Right lobe of liver (tissue), 6 donors: ENCODE results near the gene COL4A3. TPM values are rescaled to one million over a fixed set of nuclear protein-coding genes. Genes with fewer than 3 reads are reported as not detected.

Experiments
- ATAC-seq, 4 donors: fragments of 200-7000 bp; cut with Tn5 transposase; one replicate each; pipeline ENCODE4 v1.9.1; 2020; ENCODE audit warnings: mild to moderate bottlenecking in 4 of 4, moderate library complexity in 4 of 4
- DNase-seq, 3 donors: peaks; one replicate each; pipeline ENCODE4 v3.0.0-alpha.2; 2020
- H3K27ac ChIP-seq, 3 donors: fragments of 200-600 bp; one replicate each; pipeline ENCODE4 v1.8.0; 2022
- H3K27me3 ChIP-seq, 2 donors: fragments of 200-600 bp; one replicate each; pipeline ENCODE4 v1.8.0; 2022
- H3K36me3 ChIP-seq, 4 donors: fragments of 200-600 bp; sonication (generic) in 1 of 4; one replicate each; pipeline versions ENCODE4 v1.5.1 to v1.8.0; 2017 to 2022; ENCODE audit warnings: control low read depth in 1 of 4
- H3K4me1 ChIP-seq, 4 donors: fragments of 200-600 bp; sonication (generic) in 1 of 4; one replicate each; pipeline versions ENCODE4 v1.5.1 to v1.8.0; 2017 to 2022; ENCODE audit warnings: control low read depth in 1 of 4
- H3K4me3 ChIP-seq, 3 donors: fragments of 200-600 bp; one replicate each; pipeline ENCODE4 v1.8.0; 2022
- H3K9me3 ChIP-seq, 4 donors: fragments of 200-600 bp; sonication (generic) in 1 of 4; one replicate each; pipeline versions ENCODE4 v1.5.1 to v1.8.0; 2017 to 2022; ENCODE audit warnings: control low read depth in 1 of 4
- POLR2A ChIP-seq: fragments of 450-650 bp; IDR thresholded peaks from one replicate; pipeline ENCODE4 v1.6.1; 2017; ENCODE audit warnings: antibody characterized with exemption, mild to moderate bottlenecking
- WGBS: methylation state at CpG from one replicate; pipeline ENCODE4 v1.1.6; 2018; ENCODE audit warnings: low coverage, low lambda C conversion rate; ENCODE audit not compliant: insufficient coverage; ENCODE audit errors: missing lambda C conversion rate; 5-methylcytosine and 5-hydroxymethylcytosine counted together
- intact Hi-C, 2 donors: fragments of 100-400 bp; cut with DNase I; formaldehyde crosslinking; loops; one replicate each; pipeline versions ENCODE4 v1.11.2 to v1.14.1; 2022
- total RNA-seq, 6 experiments: library from RNA; depleted of rRNA in 2 of 6; stranded (reverse); fragments of >200 nt in 2 of 6; fragmentation: NEBNext Ultra II Directional in 3 of 6; extraction: Animal tissue kit (Norgen Biotek cat#: 25700) in 3 of 6; gene quantifications; one replicate each; pipeline versions ENCODE4 v1.1.0 to v1.2.4, GENCODE V29; 2016 to 2023
- TF ChIP-seq, protein P1 (sequence below), 4 donors: fragments of 200-600 bp in 3 of 4; fragments of 450-650 bp in 1 of 4; IDR thresholded peaks; one replicate each; pipeline versions ENCODE4 v1.5.1 to v1.8.0; 2016 to 2022; ENCODE audit warnings: antibody characterized with exemption in 4 of 4, mild to moderate bottlenecking in 2 of 4
- donor health status: DM: no; HTN: yes; CAD: no.
- donor health status: DM: no; HTN: no; CAD: no.
- donor health status: DM: no; HTN: no; CAD: no.
- donor health status: DM: no; HTN: yes; CAD: no.
- donor health status: DM: no; HTN: yes; CAD: no.

COL4A3 gene
- total RNA-seq, 6 experiments from 2014 or later = 0.12 to 1.6 (median 0.73) TPM

- H3K4me1 ChIP-seq = no peaks in the 10 kb centered on the region
- H3K27ac ChIP-seq = no peak overlapping the region
- TF ChIP-seq POLR2A = no peak
- TF ChIP-seq, protein P1, sequence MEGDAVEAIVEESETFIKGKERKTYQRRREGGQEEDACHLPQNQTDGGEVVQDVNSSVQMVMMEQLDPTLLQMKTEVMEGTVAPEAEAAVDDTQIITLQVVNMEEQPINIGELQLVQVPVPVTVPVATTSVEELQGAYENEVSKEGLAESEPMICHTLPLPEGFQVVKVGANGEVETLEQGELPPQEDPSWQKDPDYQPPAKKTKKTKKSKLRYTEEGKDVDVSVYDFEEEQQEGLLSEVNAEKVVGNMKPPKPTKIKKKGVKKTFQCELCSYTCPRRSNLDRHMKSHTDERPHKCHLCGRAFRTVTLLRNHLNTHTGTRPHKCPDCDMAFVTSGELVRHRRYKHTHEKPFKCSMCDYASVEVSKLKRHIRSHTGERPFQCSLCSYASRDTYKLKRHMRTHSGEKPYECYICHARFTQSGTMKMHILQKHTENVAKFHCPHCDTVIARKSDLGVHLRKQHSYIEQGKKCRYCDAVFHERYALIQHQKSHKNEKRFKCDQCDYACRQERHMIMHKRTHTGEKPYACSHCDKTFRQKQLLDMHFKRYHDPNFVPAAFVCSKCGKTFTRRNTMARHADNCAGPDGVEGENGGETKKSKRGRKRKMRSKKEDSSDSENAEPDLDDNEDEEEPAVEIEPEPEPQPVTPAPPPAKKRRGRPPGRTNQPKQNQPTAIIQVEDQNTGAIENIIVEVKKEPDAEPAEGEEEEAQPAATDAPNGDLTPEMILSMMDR (IDR thresholded peaks at IDR 0.05) = no peak
- H3K4me3 ChIP-seq = no peak overlapping the region
- no peaks in the 10 kb centered on the region for H3K36me3 ChIP-seq
- no peaks in the 10 kb centered on the region for H3K9me3 ChIP-seq
- intact Hi-C loops = no loop called here
- no peak for ATAC-seq
- WGBS = 69% methylated on average over 5 of the region's 6 CpGs
- no peak for DNase-seq
- no peaks in the 10 kb centered on the region for H3K27me3 ChIP-seq
These were observed 9.2 kb upstream of the COL4A3 start for GRCh38 chr2:227154986-227155774.

GRCh38 chr2:227160164-227160563 is 4.3 kb upstream of the COL4A3 start:
- WGBS = 47% methylated on average over 2 of the region's 2 CpGs
- H3K27me3 ChIP-seq = no peaks in the 10 kb centered on the region

DNA sequence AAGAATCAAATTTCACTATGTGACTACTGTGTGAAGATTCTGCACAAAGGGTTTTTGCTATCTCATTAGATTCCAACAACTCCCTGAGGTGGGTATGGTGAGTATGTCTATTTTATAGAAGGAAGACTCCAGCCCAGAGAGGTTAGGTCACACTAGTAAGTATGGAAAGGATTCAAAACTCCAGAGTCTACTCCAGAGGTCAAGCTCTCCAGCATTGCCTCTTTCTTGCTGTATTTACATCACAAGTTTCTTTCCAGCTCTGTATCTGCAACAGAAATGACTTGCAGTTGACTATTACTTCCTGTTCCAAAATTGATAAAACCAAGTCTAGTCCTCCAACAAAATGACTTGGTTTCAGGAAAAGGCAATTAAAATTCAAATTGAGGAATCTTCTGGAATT is 2.5 kb upstream of the COL4A3 start:
- DNase-seq (no peak), ATAC-seq (no peak)
- no peaks in the 10 kb centered on the region for H3K36me3 ChIP-seq
- no peak for TF ChIP-seq POLR2A
- TF ChIP-seq, protein P1 (IDR thresholded peaks at IDR 0.05) = no peak
- intact Hi-C loops = no loop called here
- H3K4me3 ChIP-seq = no peak overlapping the region
- H3K9me3 ChIP-seq = no peaks in the 10 kb centered on the region
- no peaks in the 10 kb centered on the region for H3K4me1 ChIP-seq
- H3K27ac ChIP-seq = no peak overlapping the region
- H3K27me3 ChIP-seq = no peaks in the 10 kb centered on the region

More at GRCh38 chr2:227160164-227160563, 4.3 kb upstream of the COL4A3 start:
- Histone ChIP-seq H3K9me3 (no peaks in the 10 kb centered on the region), H3K4me3 (no peak overlapping the region), H3K27ac (no peak overlapping the region), H3K36me3 (no peaks in the 10 kb centered on the region), H3K4me1 (no peaks in the 10 kb centered on the region)
- ATAC-seq (no peak), DNase-seq (no peak)
- no peak for TF ChIP-seq POLR2A
- TF ChIP-seq, protein P1 (IDR thresholded peaks at IDR 0.05) = no peak
- intact Hi-C loops = no loop called here

DNA sequence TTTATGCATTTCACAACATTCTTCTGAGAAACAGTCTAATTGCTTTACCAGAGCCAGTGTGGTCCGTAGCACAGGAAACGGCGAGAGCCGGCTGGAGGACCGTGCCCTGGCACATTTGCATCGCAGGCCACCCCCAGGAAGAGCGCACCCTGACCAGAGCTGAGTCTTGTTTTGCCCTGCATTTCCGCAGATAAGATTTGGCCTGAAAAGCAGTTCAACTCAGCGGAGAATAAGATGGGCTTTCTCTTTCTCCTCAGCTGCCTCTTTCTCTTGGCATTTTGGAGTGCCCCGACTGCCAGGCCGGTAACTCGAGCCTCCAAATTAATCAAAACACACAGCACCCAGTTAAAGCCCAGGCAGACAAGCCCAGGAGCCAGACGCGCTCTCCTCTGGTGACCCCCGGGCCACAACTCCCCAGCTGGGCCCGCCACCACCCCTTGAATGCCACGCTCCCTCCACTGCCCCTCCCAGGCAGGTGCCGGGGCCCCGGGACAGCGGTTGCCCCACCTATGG is 883 bp upstream of the COL4A3 start:
- ATAC-seq = peak in 3 of 4 donors; percentile 8 to 42 (median 24)
- Histone ChIP-seq H3K4me3 (peak overlapping the region; percentile 49 to 58 (median 56)), H3K9me3 (no peaks in the 10 kb centered on the region), H3K36me3 (no peaks in the 10 kb centered on the region), H3K27ac (peak overlapping the region in 1 of 3 donors; percentile 56), H3K4me1 (no peaks in the 10 kb centered on the region), H3K27me3 (no peaks in the 10 kb centered on the region)
- TF ChIP-seq, protein P1 (IDR thresholded peaks at IDR 0.05) = no peak
- no peak for TF ChIP-seq POLR2A
- 1% methylated on average over 10 of the region's 20 CpGs for WGBS
- DNase-seq = no peak
- intact Hi-C loops = no loop called here
